Muscle layer of duodenum (tissue), 2 donors: ENCODE results near the gene PITX1.

Source experiments
- H3K27ac ChIP-seq: one replicate; pipeline ENCODE4 v1.7.0; 2013; ENCODE audit warnings: mild to moderate bottlenecking, low read length
- H3K27me3 ChIP-seq: one replicate; pipeline ENCODE4 v1.7.0; 2013; ENCODE audit warnings: low read depth, mild to moderate bottlenecking, control low read depth, low read length
- H3K36me3 ChIP-seq, 2 donors: one replicate each; pipeline ENCODE4 v1.7.0; 2013; ENCODE audit warnings: low read length in 2 of 2, control low read depth in 1 of 2, mild to moderate bottlenecking in 1 of 2; ENCODE audit not compliant: insufficient read depth in 2 of 2, control insufficient read depth in 1 of 2
- H3K4me1 ChIP-seq, 2 donors: one replicate each; pipeline ENCODE4 v1.7.0; 2013; ENCODE audit warnings: low read length in 2 of 2, mild to moderate bottlenecking in 2 of 2, control low read depth in 1 of 2, moderate library complexity in 1 of 2; ENCODE audit not compliant: insufficient read depth in 2 of 2, control insufficient read depth in 1 of 2
- H3K4me3 ChIP-seq, 2 donors: one replicate each; pipeline ENCODE4 v1.7.0; 2013; ENCODE audit warnings: low read length in 2 of 2, low read depth in 1 of 2, mild to moderate bottlenecking in 1 of 2
- H3K9me3 ChIP-seq, 2 donors: one replicate each; pipeline ENCODE4 v1.7.0; 2013; ENCODE audit warnings: low read length in 2 of 2, control low read depth in 1 of 2, mild to moderate bottlenecking in 1 of 2; ENCODE audit not compliant: control insufficient read depth in 1 of 2
- donor health status: healthy.

PITX1 gene

GRCh38 chr5:135025730-135026644 is 8.0 kb downstream of the PITX1 start:
- H3K4me1 ChIP-seq: peaks cover 0 to 21% of the 10 kb centered on the region in 2 donors
- no peaks in the 10 kb centered on the region for H3K9me3 ChIP-seq
- H3K36me3 ChIP-seq: no peaks in the 10 kb centered on the region
- no peak overlapping the region for H3K4me3 ChIP-seq
- H3K27ac ChIP-seq: no peak overlapping the region
- H3K27me3 ChIP-seq: peaks cover 28% of the 10 kb centered on the region

- Histone ChIP-seq H3K27me3 (peaks cover 20% of the 10 kb centered on the region), H3K36me3 (no peaks in the 10 kb centered on the region), H3K9me3 (no peaks in the 10 kb centered on the region), H3K4me1 (peaks cover 0 to 13% of the 10 kb centered on the region in 2 donors), H3K27ac (no peak overlapping the region), H3K4me3 (no peak overlapping the region)
These were observed 8.9 kb downstream of the PITX1 start for GRCh38 chr5:135024956-135025729.

GRCh38 chr5:135020111-135020895 is 13.7 kb downstream of the PITX1 start:
- Histone ChIP-seq H3K4me1 (no peaks in the 10 kb centered on the region), H3K27me3 (no peaks in the 10 kb centered on the region), H3K9me3 (no peaks in the 10 kb centered on the region), H3K4me3 (no peak overlapping the region), H3K27ac (no peak overlapping the region), H3K36me3 (no peaks in the 10 kb centered on the region)

- Histone ChIP-seq H3K27ac (no peak overlapping the region), H3K36me3 (no peaks in the 10 kb centered on the region), H3K4me1 (peaks cover 0 to 4% of the 10 kb centered on the region in 2 donors), H3K9me3 (no peaks in the 10 kb centered on the region), H3K4me3 (no peak overlapping the region), H3K27me3 (no peaks in the 10 kb centered on the region)
These were observed 14.7 kb downstream of the PITX1 start for GRCh38 chr5:135019314-135019713.

- Histone ChIP-seq H3K27me3 (no peaks in the 10 kb centered on the region), H3K36me3 (no peaks in the 10 kb centered on the region), H3K27ac (no peak overlapping the region), H3K4me1 (peaks cover 0 to 7% of the 10 kb centered on the region in 2 donors), H3K9me3 (no peaks in the 10 kb centered on the region), H3K4me3 (no peak overlapping the region)
These were observed 15.6 kb downstream of the PITX1 start for GRCh38 chr5:135018457-135018856.

GRCh38 chr5:135016861-135017290 is 17.2 kb downstream of the PITX1 start:
- Histone ChIP-seq H3K4me3 (no peak overlapping the region), H3K27me3 (no peaks in the 10 kb centered on the region), H3K36me3 (no peaks in the 10 kb centered on the region), H3K9me3 (no peaks in the 10 kb centered on the region), H3K4me1 (peaks cover 0 to 7% of the 10 kb centered on the region in 2 donors), H3K27ac (no peak overlapping the region)

GRCh38 chr5:135015942-135016341 is 18.1 kb downstream of the PITX1 start:
- Histone ChIP-seq H3K4me3 (no peak overlapping the region), H3K27me3 (no peaks in the 10 kb centered on the region), H3K4me1 (peaks cover 0 to 7% of the 10 kb centered on the region in 2 donors), H3K36me3 (no peaks in the 10 kb centered on the region), H3K27ac (no peak overlapping the region), H3K9me3 (no peaks in the 10 kb centered on the region)

- H3K9me3 ChIP-seq: no peaks in the 10 kb centered on the region
- H3K4me1 ChIP-seq: peaks cover 0 to 7% of the 10 kb centered on the region in 2 donors
- H3K27ac ChIP-seq: no peak overlapping the region
- H3K4me3 ChIP-seq: no peak overlapping the region
- H3K36me3 ChIP-seq: no peaks in the 10 kb centered on the region
- H3K27me3 ChIP-seq: no peaks in the 10 kb centered on the region
These were observed 20.0 kb downstream of the PITX1 start for GRCh38 chr5:135013947-135014570.

- H3K9me3 ChIP-seq: no peaks in the 10 kb centered on the region
- peaks cover 0 to 7% of the 10 kb centered on the region in 2 donors for H3K4me1 ChIP-seq
- no peaks in the 10 kb centered on the region for H3K36me3 ChIP-seq
- H3K4me3 ChIP-seq: no peak overlapping the region
- H3K27me3 ChIP-seq: no peaks in the 10 kb centered on the region
- H3K27ac ChIP-seq: no peak overlapping the region
These were observed 20.6 kb downstream of the PITX1 start for GRCh38 chr5:135013445-135013844.

GRCh38 chr5:135012951-135013391 is 21.1 kb downstream of the PITX1 start:
- Histone ChIP-seq H3K27ac (no peak overlapping the region), H3K4me1 (peaks cover 0 to 7% of the 10 kb centered on the region in 2 donors), H3K9me3 (no peaks in the 10 kb centered on the region), H3K4me3 (no peak overlapping the region), H3K36me3 (no peaks in the 10 kb centered on the region), H3K27me3 (no peaks in the 10 kb centered on the region)
